PC-9 (cell line): ENCODE results near the gene ELANE.

ENCODE experiments used
- EZH2 ChIP-seq: fragments of 200-600 bp; sonication (generic); IDR thresholded peaks from 2 replicates; pipeline ENCODE4 v1.8.0; 2017; ENCODE audit warnings: antibody characterized with exemption, low read depth
- TF ChIP-seq, protein P1 (sequence below): fragments of 200-600 bp; sonication (generic); conservative IDR thresholded peaks from 2 replicates; pipeline ENCODE4 v1.6.1; 2017; ENCODE audit warnings: mixed run types, antibody characterized with exemption, mild to moderate bottlenecking, moderate library complexity

DNA sequence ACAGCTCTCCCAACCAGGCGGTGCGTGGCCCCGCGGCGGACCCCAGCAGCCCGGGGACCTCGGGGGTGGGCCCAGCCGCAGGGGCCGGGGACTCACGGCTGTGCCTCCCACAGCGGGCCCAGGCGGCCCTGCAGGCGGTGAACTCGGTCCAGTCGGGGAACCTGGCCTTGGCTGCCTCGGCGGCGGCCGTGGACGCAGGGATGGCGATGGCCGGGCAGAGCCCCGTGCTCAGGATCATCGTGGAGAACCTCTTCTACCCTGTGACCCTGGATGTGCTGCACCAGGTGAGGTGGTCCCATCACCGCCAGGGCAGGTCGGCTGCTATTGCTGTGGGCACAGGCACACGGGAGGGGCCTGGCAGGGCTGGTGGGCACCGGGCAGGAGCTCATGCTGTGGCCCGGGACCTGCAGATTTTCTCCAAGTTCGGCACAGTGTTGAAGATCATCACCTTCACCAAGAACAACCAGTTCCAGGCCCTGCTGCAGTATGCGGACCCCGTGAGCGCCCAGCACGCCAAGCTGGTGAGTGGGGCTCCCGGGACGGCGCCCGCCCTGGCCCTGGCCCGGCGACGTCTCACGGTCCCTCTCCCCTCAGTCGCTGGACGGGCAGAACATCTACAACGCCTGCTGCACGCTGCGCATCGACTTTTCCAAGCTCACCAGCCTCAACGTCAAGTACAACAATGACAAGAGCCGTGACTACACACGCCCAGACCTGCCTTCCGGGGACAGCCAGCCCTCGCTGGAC, 47.5 kb upstream of the ELANE start:
- TF ChIP-seq, protein P1, sequence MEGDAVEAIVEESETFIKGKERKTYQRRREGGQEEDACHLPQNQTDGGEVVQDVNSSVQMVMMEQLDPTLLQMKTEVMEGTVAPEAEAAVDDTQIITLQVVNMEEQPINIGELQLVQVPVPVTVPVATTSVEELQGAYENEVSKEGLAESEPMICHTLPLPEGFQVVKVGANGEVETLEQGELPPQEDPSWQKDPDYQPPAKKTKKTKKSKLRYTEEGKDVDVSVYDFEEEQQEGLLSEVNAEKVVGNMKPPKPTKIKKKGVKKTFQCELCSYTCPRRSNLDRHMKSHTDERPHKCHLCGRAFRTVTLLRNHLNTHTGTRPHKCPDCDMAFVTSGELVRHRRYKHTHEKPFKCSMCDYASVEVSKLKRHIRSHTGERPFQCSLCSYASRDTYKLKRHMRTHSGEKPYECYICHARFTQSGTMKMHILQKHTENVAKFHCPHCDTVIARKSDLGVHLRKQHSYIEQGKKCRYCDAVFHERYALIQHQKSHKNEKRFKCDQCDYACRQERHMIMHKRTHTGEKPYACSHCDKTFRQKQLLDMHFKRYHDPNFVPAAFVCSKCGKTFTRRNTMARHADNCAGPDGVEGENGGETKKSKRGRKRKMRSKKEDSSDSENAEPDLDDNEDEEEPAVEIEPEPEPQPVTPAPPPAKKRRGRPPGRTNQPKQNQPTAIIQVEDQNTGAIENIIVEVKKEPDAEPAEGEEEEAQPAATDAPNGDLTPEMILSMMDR = no peak
- TF ChIP-seq EZH2 = no peak
